RWPE1 (cell line): ENCODE measurements around the gene ZNF552.
A peak's percentile ranks its signal among the peaks of the same experiment; 100 is the strongest.

Source experiments
- CTCF ChIA-PET: fragments of 350-600 bp; sonication (Branson Sonifier 250); formaldehyde crosslinking; extraction: SDS; loops from one replicate; lab custom pipeline; 2021; lab: Yijun Ruan, JAX
- POLR2A ChIA-PET: fragments of 400-600 bp; formaldehyde crosslinking; extraction: SDS; loops from one replicate; lab custom pipeline; 2020; ENCODE audit warnings: antibody characterized with exemption; ENCODE audit not compliant: low non-redundant PET; lab: Yijun Ruan, JAX
- DNase-seq: peaks from one replicate; pipeline ENCODE4 v3.0.0; 2012; ENCODE audit warnings: low spot score
- H3K27ac ChIP-seq: fragments of 450-650 bp; 2 replicates; pipeline ENCODE4 v1.5.1; 2017
- CTCF ChIP-seq: fragments of 450-650 bp; conservative IDR thresholded peaks from 2 replicates; pipeline ENCODE4 v1.5.1; 2017; ENCODE audit warnings: low read depth, mild to moderate bottlenecking

Gene ZNF552

GRCh38 chr19:57778336-57778735 lies 36.4 kb downstream of the ZNF552 start:
- no peak for DNase-seq
- CTCF ChIA-PET: no interaction called here

GRCh38 chr19:57776764-57777296 lies 37.9 kb downstream of the ZNF552 start:
- ChIA-PET CTCF (interaction anchor here (0.6 kb wide), 1 partner anchor 143 kb away, joined by 3 read pairs; no protein-coding TSS in a partner anchor), POLR2A (no interaction called here)
- DNase-seq: no peak
- H3K27ac ChIP-seq: no peak overlapping the region
- TF ChIP-seq CTCF: no peak

More at GRCh38 chr19:57778336-57778735, 36.4 kb downstream of the ZNF552 start:
- TF ChIP-seq CTCF: no peak
- H3K27ac ChIP-seq: no peak overlapping the region
- POLR2A ChIA-PET: no interaction called here

- no peak for TF ChIP-seq CTCF
- no peak overlapping the region for H3K27ac ChIP-seq
- DNase-seq: no peak
- CTCF ChIA-PET: no interaction called here
- POLR2A ChIA-PET: no interaction called here
Measured at GRCh38 chr19:57773488-57773887, 41.2 kb downstream of the ZNF552 start.

GRCh38 chr19:57771417-57771816 lies 43.3 kb downstream of the ZNF552 start:
- no peak for TF ChIP-seq CTCF
- ChIA-PET POLR2A (no interaction called here), CTCF (no interaction called here)
- no peak for DNase-seq
- H3K27ac ChIP-seq: no peak overlapping the region

GRCh38 chr19:57769345-57770131 lies 45.2 kb downstream of the ZNF552 start, which contains the start of gene ZNF586:
Gene ZNF586 (plus strand): TSS chr19:57769676. CDS start chr19:57769843, 167 bp downstream.
- CTCF ChIA-PET: interaction anchor here (0.7 kb wide), 1 partner anchor 462 kb away, joined by 4 read pairs; no protein-coding TSS in a partner anchor
- POLR2A ChIA-PET: no interaction called here
- peak; percentile 92 for DNase-seq
- peak within 1 kb of the TSS; percentile 81 for H3K27ac ChIP-seq
- no peak for TF ChIP-seq CTCF

GRCh38 chr19:57759096-57759495 lies 55.6 kb downstream of the ZNF552 start:
- CTCF ChIA-PET: no interaction called here
- no peak for DNase-seq
- no peak for TF ChIP-seq CTCF
- POLR2A ChIA-PET: no interaction called here
- no peak overlapping the region for H3K27ac ChIP-seq
